Measurements from ENCODE around the gene TMEM269.

Gene TMEM269, protein sequence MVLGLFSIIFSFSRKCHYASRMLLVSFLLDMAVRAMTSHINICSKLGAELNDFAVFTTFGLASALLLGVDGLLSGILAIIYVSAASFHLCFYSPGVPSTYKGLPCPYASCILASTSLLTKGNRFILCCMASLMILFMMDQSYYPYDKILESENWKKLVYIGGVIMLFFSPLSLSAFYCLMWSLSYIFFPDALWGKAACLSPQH

DNA sequence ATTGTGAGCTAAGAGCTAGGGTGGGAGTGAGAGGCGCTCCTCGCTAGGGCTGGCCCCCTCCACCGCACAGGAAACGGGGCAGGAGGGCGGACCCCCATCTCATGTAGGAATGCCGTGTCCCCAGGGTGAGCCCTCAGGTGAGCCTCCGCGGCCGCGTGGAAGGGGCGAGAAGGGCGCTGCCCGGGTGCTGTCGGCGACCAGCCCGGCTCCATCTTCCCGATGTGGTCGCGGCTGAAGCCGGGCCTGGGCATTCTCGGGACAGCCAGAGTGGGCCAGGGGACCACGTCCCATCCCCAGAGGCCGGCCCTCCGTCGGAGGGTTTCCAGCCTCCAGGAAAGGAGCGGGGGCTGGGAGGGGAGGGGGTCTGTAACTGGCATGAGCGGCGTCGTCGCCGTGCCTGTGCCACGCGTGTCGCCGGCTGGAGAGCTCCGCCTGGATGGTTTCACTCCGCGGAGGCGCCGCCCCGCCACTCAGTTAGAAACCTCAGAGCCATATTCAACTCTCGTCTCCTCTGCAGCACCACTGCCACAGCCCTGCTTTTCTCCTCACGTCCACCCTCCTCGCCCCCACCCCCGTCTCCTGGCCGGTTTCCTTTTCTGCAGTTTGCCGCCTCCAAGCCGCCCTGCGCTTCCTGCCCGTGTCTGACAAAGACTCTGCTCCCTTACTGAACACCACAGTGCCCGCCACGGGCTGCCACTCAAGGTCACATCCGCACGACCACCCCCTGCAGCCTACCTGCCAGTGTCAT, at the start of gene TMEM269:
TSS of gene TMEM269 (plus strand) at position 46 of the 748 bp plus-strand sequence. CDS start 4,903 bp downstream, outside the sequence.
- no peak for DNase-seq (ENCODE audit: low spot score)

DNA sequence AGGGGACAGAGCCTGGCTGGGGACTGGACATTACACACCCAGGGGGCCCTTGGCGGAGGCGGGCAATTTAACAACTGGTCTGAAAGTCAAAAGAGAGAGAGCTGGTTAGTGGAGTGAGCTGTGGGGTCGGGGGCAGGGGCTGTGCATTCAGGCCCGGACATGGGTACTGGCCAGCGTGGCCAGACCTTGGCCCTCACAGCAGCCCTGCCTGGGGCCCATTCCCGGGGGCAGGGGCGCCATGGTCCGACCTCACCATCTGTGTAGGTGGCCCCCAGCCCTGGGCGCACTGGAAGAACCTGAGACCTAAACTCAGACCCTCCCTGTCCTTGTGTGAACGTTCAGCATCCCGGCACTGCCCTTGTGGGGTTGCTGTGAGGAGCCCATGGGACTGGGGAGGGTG, 49.7 kb upstream of the TMEM269 start:
- no peak for DNase-seq (ENCODE audit: low spot score)

DNA sequence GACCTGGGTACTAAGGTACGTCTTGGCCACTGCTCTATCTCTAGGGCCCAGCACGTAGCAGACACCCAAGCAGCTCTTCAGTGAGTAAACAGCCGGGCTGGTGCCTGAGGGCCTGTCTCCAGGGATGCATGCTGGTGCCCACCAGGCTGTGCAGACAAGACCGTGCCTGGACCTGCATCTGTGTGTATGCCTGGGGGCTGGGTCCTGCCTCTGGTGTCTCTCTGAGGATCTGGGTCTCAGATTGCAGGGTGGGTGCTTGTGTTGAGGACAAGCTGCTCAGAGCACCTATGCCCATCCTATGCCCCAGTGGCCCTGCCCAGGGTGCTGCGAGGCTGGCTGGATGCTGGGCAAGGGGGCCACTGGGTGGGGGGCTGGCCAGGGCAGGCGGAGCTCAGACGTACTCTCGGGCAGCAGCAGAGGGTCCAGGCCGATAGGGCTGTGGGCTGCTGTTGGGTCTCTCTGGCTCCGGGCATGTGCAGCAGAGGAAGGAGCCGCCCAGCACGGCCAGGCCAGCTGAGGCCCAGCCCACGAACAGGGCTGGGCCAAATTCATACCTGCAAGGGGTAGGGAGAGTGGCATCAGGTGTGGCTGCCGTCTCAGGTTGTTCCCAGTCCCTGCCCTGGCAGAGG, 49.2 kb upstream of the TMEM269 start:
- no peak for DNase-seq (ENCODE audit: low spot score)

DNA sequence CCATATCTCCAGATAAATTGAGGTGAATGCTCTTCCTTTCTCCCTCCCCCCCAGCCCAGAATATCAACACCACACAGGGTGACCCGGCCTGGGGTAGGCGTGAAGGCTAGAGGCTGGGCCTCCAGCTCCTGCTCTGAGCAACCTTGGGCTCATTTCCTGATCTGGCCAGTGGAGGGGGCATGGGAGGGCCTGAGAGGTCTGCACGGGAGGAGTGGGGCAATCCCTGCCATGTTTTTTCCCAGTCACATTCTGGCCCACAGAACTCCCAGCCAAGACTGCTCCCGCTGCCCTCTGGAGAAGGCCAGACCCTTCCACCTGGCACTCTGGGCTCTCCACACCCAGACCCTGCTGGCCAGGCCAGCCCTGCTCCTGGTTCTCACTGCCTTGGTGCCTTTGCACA, 48.6 kb upstream of the TMEM269 start:
- DNase-seq (ENCODE audit: low spot score): peak; percentile 62

DNA sequence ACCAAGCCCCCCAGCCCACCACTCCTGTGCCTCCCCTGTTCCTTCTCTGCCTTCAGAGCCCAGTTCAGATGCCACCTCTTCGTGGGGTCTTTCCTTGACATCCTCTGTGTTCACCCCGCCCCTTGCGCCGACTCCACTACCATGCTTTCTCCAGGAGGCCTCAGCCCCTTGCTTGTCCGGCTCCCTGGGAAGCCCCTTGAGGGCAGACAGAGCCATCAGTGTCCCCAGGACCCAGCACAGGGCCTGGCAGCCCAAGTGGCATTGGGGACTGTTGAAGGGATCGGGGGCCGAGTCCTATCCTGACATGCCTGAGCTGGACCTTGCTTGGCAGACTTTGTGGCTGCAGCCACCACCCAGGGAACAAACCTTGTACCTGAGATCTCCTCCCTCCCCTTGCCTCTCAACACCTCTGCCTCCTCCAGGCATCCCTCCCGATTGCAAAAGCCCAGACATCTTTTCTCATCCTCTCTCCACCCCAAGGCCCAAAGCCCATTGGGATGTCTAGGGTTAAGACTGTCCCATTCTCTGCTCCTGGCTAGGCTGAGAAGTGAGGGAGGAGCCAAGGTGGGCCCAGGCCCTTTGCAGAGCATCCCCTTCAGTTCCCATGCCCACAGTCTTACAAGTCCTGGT, 48.1 kb upstream of the TMEM269 start:
- DNase-seq (ENCODE audit: low spot score): no peak

DNA sequence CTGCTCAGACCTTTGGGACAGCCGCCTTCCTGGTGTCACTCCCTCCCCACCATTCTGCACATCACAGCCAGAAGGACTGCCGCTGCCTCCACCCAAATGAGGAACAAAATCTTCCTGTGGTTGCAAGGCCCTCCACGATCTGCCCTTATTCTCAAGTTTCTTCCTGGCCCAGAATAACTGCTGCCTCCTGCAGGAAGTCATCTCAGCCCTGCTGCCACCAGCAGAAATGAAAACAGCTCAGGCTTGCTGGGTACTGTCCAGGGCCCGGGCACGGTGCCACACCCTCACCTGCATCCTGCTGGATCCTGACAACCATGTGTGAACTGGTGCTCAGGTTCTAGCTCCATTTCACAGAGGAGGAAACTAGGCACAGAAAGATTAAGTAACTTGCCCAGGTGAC, 47.5 kb upstream of the TMEM269 start:
- DNase-seq (ENCODE audit: low spot score): no peak

DNA sequence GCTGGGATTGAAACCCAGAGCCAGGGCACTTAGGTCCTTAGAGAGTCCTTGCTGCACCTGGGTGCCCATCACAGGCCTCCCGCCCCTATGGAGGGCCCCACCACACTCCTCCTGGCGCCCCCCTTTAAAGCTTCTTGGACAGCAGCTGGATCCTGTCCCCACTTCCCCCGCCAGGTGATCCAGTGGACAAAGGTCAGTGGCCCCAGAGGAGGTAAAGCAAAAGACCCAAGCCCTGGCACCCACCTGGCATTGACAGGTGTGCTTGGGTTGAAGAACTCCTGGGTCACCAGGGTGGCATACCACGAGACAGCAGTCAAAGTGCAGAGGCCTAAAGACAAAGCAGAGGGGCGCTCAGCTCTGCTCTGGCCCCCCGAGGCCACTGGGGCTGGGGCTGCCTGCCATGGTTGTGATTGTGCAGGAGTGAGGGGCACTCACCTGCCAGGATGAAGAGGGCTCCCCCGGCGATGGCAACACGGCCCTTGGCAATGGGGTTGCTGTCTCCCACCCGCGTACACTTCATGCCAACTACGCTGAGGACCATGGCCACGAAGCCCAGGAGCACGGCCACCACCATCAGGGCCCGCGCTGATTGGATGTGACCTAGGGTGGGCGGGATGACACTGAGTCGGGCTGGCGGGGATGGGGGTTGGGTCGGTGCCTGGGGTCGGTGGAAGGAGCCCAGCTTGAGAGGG, 46.7 kb upstream of the TMEM269 start:
- no peak for DNase-seq (ENCODE audit: low spot score)

DNA sequence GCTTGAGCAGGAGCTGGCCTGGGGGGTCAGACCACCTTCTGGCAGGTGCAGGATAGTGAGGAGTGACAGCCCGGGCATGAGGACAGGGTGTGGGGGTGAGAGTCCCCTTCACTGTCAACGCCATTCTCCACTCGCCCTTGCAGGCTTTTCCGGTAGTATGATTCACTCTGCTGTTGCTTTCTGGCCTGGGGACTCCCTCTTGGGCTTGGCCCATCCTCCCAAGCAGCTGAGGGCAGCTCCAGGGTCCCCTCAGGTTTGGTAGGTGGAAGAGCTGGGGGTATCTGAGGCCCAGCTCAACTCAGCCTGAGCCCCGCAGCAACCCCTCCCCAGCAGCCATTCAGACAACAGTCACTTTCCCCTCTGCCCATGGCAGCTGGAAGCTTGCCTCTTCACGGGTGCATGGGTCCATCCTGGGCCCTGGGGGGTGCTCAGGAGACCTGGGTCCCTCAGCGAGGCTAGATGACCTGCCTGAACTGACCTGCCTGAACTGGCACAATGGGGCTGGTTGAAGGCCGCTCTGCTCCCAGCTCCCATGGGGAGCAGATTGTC, 46.0 kb upstream of the TMEM269 start:
- no peak for DNase-seq (ENCODE audit: low spot score)

DNA sequence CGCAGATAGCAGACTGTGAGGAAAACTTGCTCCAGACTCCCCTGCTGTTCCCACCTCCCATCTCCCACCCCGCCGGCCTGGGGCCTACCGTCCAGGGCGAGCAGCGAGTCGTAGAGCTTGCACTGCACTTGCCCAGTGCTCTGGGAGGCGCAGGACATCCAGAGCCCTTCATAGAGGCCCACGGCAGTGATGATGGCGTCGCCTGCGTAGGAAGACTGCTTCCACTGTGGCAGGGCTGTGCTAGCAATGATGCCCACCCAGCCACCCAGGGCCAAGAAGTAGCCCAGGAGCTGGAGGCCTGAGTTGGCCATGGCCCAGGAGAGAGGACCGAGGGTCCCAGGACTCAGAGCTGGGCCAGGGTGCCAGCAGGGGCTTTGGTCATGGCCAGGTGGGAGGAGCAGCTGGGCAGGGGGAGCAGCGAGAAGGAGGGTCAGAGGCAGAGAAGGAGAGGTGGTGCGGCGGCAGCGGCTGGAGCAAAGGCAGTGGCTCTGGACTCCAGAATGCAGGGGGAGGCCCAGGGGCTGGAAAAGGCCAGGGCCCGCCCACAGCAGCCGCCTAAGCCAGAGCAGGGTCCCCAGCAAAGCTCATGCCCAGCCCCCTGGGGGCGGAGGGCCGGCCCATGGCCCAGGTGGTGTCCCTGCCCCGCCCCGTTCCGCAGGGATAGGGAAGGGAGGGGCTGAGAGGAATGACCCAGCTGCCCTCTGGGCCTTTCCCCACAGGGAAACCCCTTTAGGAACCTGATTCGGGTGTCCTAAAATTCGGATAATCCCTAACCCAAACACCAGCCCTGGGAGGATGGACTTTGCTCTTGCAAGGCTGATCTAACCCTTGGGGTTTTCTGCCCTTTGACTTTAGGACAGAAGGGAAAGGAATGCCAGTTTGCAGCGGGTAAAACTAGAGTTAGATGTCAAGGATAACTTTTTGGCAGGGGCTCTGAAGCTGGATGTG, 44.8 kb upstream of the TMEM269 start, which contains the start of gene CLDN19:
TSS of gene CLDN19 (minus strand) at position 484 of the 948 bp plus-strand sequence. CDS start at position 311, 173 bp downstream.
- peak; percentile 65 for DNase-seq (ENCODE audit: low spot score)

DNA sequence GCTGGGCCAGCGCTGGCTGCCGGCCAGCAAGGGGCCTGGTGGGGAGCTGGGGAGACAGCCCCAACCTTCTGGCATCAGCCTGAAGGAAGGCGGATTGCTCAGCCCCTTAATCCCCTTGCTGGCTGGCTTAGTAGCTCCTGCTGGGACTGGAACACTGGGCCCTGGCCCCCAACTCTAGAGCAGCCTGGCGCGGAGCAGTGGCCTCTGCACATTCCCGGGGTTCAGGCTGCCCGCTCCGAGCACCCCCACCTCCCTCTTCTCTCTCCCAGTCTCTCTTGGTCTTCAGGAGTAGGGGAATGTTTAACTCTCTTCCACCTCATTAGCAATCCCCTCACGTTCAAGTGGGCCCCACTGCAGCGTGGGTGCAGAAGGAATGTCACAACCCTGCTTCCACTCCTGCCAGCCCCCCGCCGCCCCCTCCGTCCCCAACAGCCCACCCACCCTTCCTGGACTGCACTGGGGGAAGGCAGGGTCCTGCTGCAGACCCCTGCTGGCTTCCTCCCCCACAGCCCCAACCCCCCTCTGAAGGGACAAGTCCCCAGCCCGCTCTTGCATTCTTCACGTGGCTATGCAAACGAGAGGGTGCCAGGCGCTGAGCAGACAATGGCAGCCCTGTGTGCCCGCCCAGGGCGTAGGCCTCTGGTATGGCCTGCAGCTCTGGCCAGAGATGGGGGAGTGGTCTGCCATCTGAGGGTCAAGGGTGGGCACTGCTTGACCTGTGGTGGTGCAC, 43.8 kb upstream of the TMEM269 start:
- no peak for DNase-seq (ENCODE audit: low spot score)

DNA sequence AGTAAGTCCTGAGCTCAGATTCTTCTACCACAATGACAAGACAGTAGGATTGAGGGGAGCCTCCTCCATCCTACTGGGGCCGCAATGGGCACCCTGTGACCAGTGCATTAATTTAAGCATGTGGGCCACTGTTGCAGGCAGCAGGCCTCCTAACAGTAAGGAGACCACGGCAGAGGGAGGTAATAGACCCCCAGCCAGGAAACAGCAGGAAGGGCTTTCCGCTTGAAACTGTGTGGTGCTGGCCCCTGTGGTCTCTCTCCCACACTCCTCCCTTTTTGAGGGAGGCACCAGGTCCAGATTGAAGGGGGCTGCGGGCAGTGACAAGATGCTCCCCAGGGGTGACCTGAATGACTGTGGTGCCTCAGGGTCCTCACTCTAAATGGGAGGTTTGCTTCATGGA, 43.1 kb upstream of the TMEM269 start:
- no peak for DNase-seq (ENCODE audit: low spot score)

DNA sequence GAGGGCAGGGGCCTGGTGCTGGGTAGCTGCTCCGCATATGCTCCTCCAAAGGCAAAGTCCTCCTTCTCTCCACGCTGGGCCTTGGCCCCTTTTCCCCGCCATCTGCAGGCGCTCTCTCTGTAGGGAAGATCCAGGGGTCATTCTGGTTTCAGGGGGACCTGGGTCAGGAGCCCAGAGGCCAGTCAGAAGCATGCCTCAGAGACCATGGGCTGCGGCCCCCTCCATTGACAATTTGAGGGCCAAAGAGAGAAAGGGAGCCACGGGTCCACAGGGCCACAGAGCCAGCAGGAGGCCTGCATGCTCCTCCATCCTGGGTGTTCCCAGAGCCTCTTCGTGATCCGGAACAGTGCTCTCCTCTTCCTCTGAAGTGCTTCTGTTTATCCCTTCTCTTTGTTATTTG, 42.6 kb upstream of the TMEM269 start:
- DNase-seq (ENCODE audit: low spot score): no peak

DNA sequence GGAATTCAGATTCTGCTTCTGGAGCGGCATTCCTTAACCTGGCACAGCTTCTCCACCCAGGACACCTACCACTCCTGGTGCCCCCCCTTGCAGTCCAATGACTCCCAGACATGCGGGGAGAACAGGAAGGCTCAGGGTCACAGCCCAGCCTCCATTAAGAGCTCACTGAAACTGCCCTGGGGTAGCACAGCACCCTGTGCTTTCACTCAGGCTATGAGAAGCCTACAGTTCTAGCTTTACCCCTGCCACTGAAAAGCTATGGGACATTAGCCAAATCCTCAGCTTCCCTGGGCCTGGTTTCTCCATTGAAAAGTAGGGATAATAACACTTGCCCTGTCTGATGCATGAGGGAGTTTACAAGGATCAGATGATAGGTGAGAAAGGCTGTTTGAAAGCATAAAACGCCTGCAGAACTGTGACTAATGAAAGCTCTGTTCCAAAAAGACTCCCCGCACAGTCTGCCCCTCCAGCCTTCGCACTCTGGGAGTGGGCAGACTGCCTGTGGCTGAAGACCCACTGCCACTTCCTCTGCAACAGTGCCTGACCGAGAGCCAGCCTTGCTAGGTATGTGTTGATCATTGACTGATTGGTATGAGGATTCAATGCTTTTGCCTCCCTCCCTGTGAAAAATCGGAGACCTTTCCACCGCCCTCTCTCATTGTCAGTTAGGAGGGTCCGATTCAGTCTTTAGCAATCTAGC, 42.0 kb upstream of the TMEM269 start:
- no peak for DNase-seq (ENCODE audit: low spot score)

DNA sequence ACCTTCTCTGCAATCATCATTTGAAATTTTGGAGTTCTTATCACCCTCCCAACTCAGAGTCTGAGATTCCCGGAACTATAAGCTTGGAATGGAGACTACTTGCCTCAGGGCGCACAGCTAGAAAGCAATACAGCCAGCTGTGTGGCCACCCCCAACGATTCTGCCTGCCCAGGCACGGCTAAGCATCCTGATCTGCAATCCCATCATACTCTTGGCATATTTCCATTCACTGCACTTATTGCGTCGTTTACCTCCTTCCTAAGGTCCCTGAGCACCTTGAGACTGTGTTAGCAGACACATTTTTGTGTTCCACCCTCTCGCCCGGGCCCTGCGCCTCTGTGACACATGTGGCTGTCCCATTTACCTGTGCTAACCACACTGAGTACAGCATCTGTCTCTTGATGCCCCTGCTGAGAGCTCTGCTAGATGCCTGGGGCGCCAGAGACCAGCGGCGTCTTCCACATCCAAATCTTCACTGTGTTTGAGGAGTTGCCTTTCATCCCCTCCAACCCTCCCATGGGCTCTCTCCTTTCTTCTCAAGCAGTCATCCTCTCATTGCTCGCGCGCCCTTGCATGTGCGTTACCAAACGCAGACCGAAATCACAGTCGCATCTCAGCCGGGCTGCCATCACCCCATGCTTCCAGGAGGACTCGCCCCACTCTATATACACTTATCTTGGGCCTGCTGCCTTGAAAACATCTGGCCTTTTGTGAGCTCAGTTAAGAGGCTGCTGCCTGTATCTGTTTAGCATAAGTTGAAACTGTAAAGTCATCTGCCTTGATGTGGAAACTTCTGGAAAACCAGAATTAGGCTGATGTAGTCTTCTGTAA, 41.3 kb upstream of the TMEM269 start:
- DNase-seq (ENCODE audit: low spot score): no peak

DNA sequence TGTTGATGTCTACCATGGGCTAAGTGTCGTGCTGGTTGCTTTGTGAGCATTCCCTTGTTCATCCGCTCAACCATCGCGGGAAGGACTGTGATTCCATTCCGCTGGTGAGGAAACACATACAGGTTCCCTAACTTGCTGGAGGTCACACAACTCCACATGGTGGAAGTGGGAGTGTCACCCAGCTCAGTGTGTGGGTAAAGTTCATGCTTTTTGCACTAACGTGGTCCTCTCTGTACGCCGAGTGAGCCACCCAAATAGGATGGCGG, 40.7 kb upstream of the TMEM269 start:
- no peak for DNase-seq (ENCODE audit: low spot score)

DNA sequence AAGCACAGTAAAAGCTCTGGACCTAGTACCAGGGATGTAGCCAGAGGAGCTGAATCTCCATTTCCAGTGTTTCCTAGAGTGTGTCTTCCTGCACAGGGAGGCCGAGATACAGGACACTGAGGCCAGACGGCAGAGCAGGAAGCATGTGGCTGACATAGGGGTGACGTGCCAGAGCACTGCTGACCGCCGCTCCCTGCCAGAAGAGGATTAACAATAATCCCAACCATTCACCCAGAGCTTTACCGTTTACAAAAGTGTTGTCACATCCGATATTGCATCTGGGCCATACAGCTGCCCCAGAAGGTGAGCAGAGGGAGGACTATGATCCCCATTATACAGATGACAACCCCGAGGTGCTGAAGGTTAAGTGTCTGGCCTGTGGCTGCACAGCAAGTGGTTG, 38.9 kb upstream of the TMEM269 start:
- DNase-seq (ENCODE audit: low spot score): no peak

DNA sequence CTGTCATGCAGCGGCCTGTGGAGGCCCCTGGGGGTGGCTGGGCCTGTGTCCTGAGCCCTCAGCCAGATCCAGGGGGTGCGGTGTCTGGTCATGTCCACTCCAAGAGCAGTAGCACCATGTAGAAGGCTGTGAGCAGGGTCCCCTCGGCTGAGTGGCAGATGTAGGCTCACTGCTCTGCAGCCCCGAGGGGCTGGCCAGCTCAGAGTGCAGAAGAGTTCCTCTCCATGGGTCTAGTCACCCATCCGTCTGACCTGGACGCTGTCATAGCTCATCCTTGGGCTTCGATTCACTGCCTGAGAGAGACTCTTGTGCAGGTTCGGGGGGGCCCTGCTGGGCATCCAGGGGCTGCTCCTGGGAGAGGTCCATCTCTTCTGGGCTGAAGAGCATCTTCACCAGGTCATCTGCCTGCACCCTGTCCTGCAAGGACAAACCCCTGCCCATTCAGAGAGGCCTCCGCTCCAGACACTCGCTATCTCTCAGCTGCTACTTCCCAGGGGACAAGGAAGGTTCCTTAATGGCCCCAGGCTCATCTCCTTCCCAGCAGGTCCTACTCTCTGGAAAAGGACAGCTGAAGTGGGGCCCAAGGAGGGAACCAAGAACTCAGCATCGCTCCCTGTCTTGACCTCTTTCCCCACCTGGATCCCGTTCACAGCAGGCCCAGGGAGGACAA, 38.2 kb upstream of the TMEM269 start:
- DNase-seq (ENCODE audit: low spot score): no peak

DNA sequence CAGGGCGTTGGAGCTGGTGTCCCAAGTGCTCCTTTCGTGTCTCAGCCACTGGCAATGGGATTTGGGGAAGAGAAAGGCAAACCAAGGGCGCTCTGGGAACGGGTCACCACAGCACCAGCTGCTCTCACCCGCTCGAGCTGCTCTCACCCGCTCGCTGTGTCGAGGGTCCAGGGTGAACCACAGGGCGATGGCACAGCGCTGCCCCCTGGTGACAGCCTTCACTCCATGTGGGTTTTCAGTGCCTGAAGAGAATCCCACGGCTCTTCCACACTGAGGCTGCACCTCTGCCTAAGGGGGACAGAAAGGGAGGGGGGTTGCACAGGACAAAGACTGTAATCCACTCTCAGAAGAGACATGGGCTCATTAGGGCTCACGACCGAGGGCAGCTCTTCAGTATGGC, 37.7 kb upstream of the TMEM269 start:
- DNase-seq (ENCODE audit: low spot score): peak; percentile 57

All from HuH-7.5 (cell line).